Muscle layer of colon (tissue), 2 donors: Measurements from ENCODE around the gene KMT2E.
A peak's percentile ranks its signal among the peaks of the same experiment; 100 is the strongest.

Experiments
- H3K27ac ChIP-seq: one replicate; pipeline ENCODE4 v1.7.0; 2013; ENCODE audit warnings: low read depth, mild to moderate bottlenecking, low read length, moderate library complexity
- H3K27me3 ChIP-seq, 2 donors: one replicate each; pipeline ENCODE4 v1.7.0; 2013; ENCODE audit warnings: low read length in 2 of 2, mild to moderate bottlenecking in 2 of 2; ENCODE audit not compliant: insufficient read depth in 2 of 2, control insufficient read depth in 1 of 2
- H3K36me3 ChIP-seq: one replicate; pipeline ENCODE4 v1.7.0; 2013; ENCODE audit warnings: mild to moderate bottlenecking, low read length; ENCODE audit not compliant: insufficient read depth
- H3K4me1 ChIP-seq: one replicate; pipeline ENCODE4 v1.7.0; 2013; ENCODE audit warnings: mild to moderate bottlenecking, low read length; ENCODE audit not compliant: insufficient read depth
- H3K4me3 ChIP-seq, 2 donors: one replicate each; pipeline ENCODE4 v1.7.0; 2013; ENCODE audit warnings: low read length in 2 of 2, low read depth in 1 of 2, mild to moderate bottlenecking in 1 of 2, moderate library complexity in 1 of 2
- H3K9ac ChIP-seq: one replicate; pipeline ENCODE4 v1.7.0; 2013; ENCODE audit warnings: low read length
- H3K9me3 ChIP-seq: one replicate; pipeline ENCODE4 v1.7.0; 2013; ENCODE audit warnings: mild to moderate bottlenecking, low read length
- donor health status: abdominal sarcoma.
- donor health status: Adenocarcinoma of cecum.

Gene KMT2E, protein sequence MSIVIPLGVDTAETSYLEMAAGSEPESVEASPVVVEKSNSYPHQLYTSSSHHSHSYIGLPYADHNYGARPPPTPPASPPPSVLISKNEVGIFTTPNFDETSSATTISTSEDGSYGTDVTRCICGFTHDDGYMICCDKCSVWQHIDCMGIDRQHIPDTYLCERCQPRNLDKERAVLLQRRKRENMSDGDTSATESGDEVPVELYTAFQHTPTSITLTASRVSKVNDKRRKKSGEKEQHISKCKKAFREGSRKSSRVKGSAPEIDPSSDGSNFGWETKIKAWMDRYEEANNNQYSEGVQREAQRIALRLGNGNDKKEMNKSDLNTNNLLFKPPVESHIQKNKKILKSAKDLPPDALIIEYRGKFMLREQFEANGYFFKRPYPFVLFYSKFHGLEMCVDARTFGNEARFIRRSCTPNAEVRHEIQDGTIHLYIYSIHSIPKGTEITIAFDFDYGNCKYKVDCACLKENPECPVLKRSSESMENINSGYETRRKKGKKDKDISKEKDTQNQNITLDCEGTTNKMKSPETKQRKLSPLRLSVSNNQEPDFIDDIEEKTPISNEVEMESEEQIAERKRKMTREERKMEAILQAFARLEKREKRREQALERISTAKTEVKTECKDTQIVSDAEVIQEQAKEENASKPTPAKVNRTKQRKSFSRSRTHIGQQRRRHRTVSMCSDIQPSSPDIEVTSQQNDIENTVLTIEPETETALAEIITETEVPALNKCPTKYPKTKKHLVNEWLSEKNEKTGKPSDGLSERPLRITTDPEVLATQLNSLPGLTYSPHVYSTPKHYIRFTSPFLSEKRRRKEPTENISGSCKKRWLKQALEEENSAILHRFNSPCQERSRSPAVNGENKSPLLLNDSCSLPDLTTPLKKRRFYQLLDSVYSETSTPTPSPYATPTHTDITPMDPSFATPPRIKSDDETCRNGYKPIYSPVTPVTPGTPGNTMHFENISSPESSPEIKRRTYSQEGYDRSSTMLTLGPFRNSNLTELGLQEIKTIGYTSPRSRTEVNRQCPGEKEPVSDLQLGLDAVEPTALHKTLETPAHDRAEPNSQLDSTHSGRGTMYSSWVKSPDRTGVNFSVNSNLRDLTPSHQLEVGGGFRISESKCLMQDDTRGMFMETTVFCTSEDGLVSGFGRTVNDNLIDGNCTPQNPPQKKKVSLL (N-terminal part only)

DNA sequence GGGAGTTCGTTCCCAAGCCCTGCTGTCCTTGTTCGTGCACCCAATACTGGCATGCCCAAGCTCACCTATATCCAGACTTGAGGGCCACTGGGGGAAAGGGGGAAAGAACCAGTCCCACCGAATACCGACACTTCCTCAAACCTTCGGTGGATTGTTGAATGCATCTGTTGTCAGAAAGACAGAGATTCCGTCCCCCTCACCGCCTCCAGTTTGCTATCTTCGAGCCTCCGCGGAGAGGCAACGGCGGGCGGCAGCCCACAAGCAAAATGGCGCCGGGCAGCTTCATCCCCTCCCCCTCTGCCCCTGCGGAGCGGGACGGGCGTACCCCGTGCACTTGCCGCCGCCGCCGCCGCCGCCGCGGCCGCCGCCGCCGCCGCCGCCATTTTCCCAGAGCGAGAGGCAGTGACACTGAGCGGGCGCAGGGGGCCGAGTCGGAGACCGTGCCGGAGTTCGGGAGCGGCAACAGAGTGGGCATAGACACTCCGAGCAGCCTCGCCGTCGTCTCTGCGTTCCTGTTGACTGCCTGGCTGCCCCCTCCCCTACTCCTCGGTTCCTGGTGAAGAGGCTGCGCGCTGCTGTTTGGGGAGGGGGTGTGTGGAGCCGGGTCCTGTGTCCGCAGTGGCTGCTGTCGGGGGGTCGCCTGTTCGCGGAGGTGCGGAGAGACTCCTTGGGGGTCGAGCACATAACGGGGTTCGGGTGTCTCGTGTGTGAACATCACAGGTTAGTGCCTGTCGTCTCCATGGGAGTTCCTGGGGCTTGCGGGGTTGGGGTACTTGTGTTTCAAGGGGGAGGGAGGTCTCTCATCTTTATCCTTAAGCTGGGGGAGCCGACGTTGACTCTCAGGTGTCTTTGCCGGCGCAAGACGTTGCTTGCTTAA lies at the start of gene KMT2E:
Gene KMT2E, plus strand, starts transcription at position 390 of the 877 bp plus-strand sequence. CDS start 26,748 bp downstream, outside the sequence.
- Histone ChIP-seq H3K27ac (peak within 1 kb of the TSS; percentile 97), H3K9me3 (no peaks in the 10 kb centered on the region), H3K27me3 (no peaks in the 10 kb centered on the region), H3K9ac (peak within 1 kb of the TSS; percentile 100), H3K4me3 (peak within 1 kb of the TSS; percentile 88 to 92), H3K4me1 (peaks cover 29% of the 10 kb centered on the region), H3K36me3 (no peaks in the 10 kb centered on the region)

GRCh38 chr7:104964626-104965236 lies 49.3 kb upstream of the KMT2E start:
- H3K27ac ChIP-seq, result peak overlapping the region; percentile 7

DNA sequence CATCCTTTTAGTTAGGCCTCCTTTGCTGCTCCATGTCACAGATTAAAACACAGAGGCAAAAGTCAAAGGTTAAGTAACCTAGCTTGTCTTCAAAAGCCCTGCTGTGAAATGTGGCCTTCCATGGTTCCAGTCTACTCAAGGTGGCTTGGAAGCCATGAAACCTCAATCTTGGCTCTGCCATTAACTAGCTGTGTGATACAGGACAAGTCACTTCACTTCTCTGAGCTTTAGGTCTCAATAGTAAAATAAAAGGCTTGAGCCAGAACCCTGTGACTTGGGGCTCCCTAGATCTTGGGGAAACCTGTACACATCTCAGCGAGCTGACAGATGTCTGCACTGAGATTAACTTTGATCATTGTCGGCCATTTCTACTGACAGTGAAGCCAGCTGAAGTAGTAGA lies 48.0 kb upstream of the KMT2E start:
- H3K4me1 ChIP-seq, result peaks cover 47% of the 10 kb centered on the region
- H3K9me3 ChIP-seq, result no peaks in the 10 kb centered on the region
- H3K27me3 ChIP-seq, result no peaks in the 10 kb centered on the region
- no peaks in the 10 kb centered on the region for H3K36me3 ChIP-seq
- no peak overlapping the region for H3K4me3 ChIP-seq
- H3K27ac ChIP-seq, result no peak overlapping the region
- no peak overlapping the region for H3K9ac ChIP-seq

More at GRCh38 chr7:104964626-104965236, 49.3 kb upstream of the KMT2E start:
- H3K36me3 ChIP-seq, result no peaks in the 10 kb centered on the region
- no peaks in the 10 kb centered on the region for H3K9me3 ChIP-seq
- no peaks in the 10 kb centered on the region for H3K27me3 ChIP-seq
- H3K9ac ChIP-seq, result no peak overlapping the region
- peaks cover 47% of the 10 kb centered on the region for H3K4me1 ChIP-seq
- no peak overlapping the region for H3K4me3 ChIP-seq

- no peaks in the 10 kb centered on the region for H3K27me3 ChIP-seq
- H3K4me3 ChIP-seq, result no peak overlapping the region
- no peaks in the 10 kb centered on the region for H3K36me3 ChIP-seq
- H3K27ac ChIP-seq, result no peak overlapping the region
- H3K9me3 ChIP-seq, result no peaks in the 10 kb centered on the region
- no peak overlapping the region for H3K9ac ChIP-seq
- peaks cover 53% of the 10 kb centered on the region for H3K4me1 ChIP-seq
Measured at GRCh38 chr7:104967088-104967487, 46.9 kb upstream of the KMT2E start.

- Histone ChIP-seq H3K4me1 (peaks cover 48% of the 10 kb centered on the region), H3K4me3 (no peak overlapping the region), H3K27ac (no peak overlapping the region), H3K9ac (no peak overlapping the region), H3K9me3 (no peaks in the 10 kb centered on the region), H3K27me3 (no peaks in the 10 kb centered on the region), H3K36me3 (no peaks in the 10 kb centered on the region)
Measured at GRCh38 chr7:104967595-104967994, 46.4 kb upstream of the KMT2E start.

GRCh38 chr7:104968648-104969047 lies 45.4 kb upstream of the KMT2E start:
- Histone ChIP-seq H3K36me3 (no peaks in the 10 kb centered on the region), H3K4me1 (peaks cover 43% of the 10 kb centered on the region), H3K4me3 (no peak overlapping the region), H3K9me3 (no peaks in the 10 kb centered on the region), H3K9ac (no peak overlapping the region), H3K27ac (no peak overlapping the region), H3K27me3 (no peaks in the 10 kb centered on the region)

DNA sequence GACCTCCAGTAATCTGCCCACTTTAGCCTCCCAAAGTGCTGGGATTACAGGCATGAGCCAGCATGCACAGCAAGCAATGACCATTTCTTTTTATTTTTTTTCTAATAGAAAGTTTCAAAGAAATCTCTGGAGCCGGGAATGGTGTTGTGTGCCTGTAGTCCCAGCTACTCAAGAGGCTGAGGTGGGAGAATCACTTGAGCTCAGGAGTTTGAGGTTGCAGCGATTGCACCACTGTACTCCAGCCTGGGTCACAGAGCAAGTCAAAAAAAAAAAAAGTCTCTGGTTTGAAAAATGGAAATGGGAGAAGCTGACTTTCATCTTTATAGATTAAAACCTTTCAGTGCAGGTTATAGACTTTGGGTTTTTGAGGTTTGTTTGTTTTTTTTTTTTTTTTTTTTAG lies 44.8 kb upstream of the KMT2E start:
- Histone ChIP-seq H3K9me3 (no peaks in the 10 kb centered on the region), H3K27me3 (no peaks in the 10 kb centered on the region), H3K36me3 (no peaks in the 10 kb centered on the region), H3K9ac (no peak overlapping the region), H3K4me1 (peaks cover 39% of the 10 kb centered on the region), H3K27ac (no peak overlapping the region), H3K4me3 (no peak overlapping the region)

GRCh38 chr7:104971290-104972071 lies 42.5 kb upstream of the KMT2E start:
- no peaks in the 10 kb centered on the region for H3K27me3 ChIP-seq
- H3K36me3 ChIP-seq, result no peaks in the 10 kb centered on the region
- H3K9me3 ChIP-seq, result no peaks in the 10 kb centered on the region
- H3K9ac ChIP-seq, result no peak overlapping the region
- no peak overlapping the region for H3K27ac ChIP-seq
- H3K4me1 ChIP-seq, result peaks cover 37% of the 10 kb centered on the region
- no peak overlapping the region for H3K4me3 ChIP-seq

DNA sequence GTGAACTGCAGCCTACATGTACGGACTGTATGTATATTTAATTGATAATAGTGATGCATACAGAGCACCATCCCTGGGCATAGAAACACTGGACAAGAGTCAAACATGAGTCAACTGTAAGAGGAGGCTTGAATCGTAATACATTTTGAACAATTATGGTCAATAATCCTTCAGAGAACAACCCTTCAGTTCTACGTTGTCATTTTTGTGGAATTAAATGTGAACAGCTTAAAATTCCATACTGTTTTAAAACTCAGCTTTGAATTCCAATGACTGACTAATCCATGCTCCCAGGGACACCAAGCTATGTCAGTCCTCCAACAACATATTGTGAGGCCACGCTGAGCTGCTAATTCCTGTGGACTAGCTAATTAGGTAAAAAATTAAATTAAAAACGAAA lies 41.5 kb upstream of the KMT2E start:
- Histone ChIP-seq H3K4me1 (peaks cover 45% of the 10 kb centered on the region), H3K4me3 (no peak overlapping the region), H3K27ac (no peak overlapping the region)

GRCh38 chr7:104973227-104973626 lies 40.8 kb upstream of the KMT2E start:
- Histone ChIP-seq H3K4me3 (no peak overlapping the region), H3K27me3 (no peaks in the 10 kb centered on the region), H3K36me3 (no peaks in the 10 kb centered on the region), H3K9me3 (no peaks in the 10 kb centered on the region), H3K27ac (no peak overlapping the region), H3K4me1 (peaks cover 45% of the 10 kb centered on the region), H3K9ac (no peak overlapping the region)

More for the DNA sequence above, 41.5 kb upstream of the KMT2E start:
- Histone ChIP-seq H3K9me3 (no peaks in the 10 kb centered on the region), H3K36me3 (no peaks in the 10 kb centered on the region), H3K27me3 (no peaks in the 10 kb centered on the region), H3K9ac (no peak overlapping the region)
